MCF 10A (cell line): ENCODE data around the gene OTOA. TPM values are rescaled to one million over a fixed set of nuclear protein-coding genes. Genes with fewer than 3 reads are reported as not detected.

Source experiments
- BruUV-seq: library from RNA; stranded (reverse); fragments of 400-500 nt; replicated peaks from 2 replicates; lab custom pipeline; 2021; lab: Mats Ljungman, UMichigan
- CTCF ChIA-PET: fragments of 300-600 bp; sonication (Branson Sonifier 250); formaldehyde crosslinking; extraction: SDS; loops from one replicate; lab custom pipeline; 2021; ENCODE audit warnings: antibody characterized with exemption, inconsistent platforms; lab: Yijun Ruan, JAX
- POLR2A ChIA-PET: fragments of 300-600, 350-650 bp; sonication (Branson Sonifier 250); formaldehyde crosslinking; extraction: SDS; loops from one replicate; lab custom pipeline; 2020; ENCODE audit warnings: antibody characterized with exemption, inconsistent platforms; lab: Yijun Ruan, JAX
- DNase-seq: peaks from one replicate; pipeline ENCODE4 v3.0.0-alpha.2; 2018; ENCODE audit not compliant: unreplicated experiment
- H3K27ac Mint-ChIP-seq: one replicate; pipeline ENCODE4 v1.8.0; 2022; ENCODE audit warnings: mild to moderate bottlenecking, low read depth, mixed read lengths; ENCODE audit not compliant: unreplicated experiment
- H3K27me3 Mint-ChIP-seq: one replicate; pipeline ENCODE4 v1.8.0; 2022; ENCODE audit warnings: mixed read lengths; ENCODE audit not compliant: insufficient read depth, unreplicated experiment
- H3K36me3 Mint-ChIP-seq: one replicate; pipeline ENCODE4 v1.8.0; 2022; ENCODE audit warnings: mild to moderate bottlenecking, moderate library complexity, mixed read lengths; ENCODE audit not compliant: insufficient read depth, unreplicated experiment
- H3K4me1 Mint-ChIP-seq: one replicate; pipeline ENCODE4 v1.8.0; 2022; ENCODE audit warnings: mixed read lengths; ENCODE audit not compliant: insufficient read depth, unreplicated experiment
- H3K4me3 Mint-ChIP-seq: one replicate; pipeline ENCODE4 v1.8.0; 2022; ENCODE audit warnings: mild to moderate bottlenecking, moderate library complexity, mixed read lengths; ENCODE audit not compliant: unreplicated experiment
- H3K9me3 Mint-ChIP-seq: one replicate; pipeline ENCODE4 v1.8.0; 2022; ENCODE audit warnings: mixed read lengths; ENCODE audit not compliant: unreplicated experiment
- intact Hi-C: fragments of 100-400 bp; cut with micrococcal nuclease; formaldehyde crosslinking; loops from 2 replicates; pipeline ENCODE4 v1.14.1; 2022
- total RNA-seq: library from RNA; stranded (reverse); gene quantifications from 2 replicates; pipeline ENCODE4 v1.2.3, GENCODE V29; 2022
- TF ChIP-seq, protein P1 (sequence below): fragments of 200-600 bp; IDR thresholded peaks from one replicate; pipeline ENCODE4 v1.8.0; 2022; ENCODE audit warnings: antibody characterized with exemption, mild to moderate bottlenecking; ENCODE audit not compliant: unreplicated experiment

OTOA gene
- total RNA-seq, 1 experiment from 2014 or later, result 0.12 TPM

DNA sequence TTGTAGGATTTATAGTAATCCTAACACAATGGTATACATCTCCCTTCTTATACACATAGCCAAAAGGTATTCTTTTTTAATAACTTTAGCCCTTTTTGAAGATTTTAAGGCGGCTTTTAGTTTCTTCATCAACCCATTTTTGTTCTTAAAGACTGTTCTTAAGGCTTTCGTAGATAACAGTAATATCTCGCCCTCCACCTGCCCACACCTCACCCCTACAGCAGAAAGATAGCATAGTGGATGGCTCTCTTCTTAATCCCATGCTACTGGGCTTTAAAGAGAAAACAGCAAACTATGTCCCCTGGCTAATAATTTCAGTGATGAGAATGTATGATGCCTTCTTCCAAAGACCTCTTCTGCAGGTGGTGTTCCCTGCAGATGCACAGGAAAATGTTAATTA lies 20.0 kb upstream of the OTOA start:
- H3K9me3 Mint-ChIP-seq, result no peaks in the 10 kb centered on the region
- TF ChIP-seq, protein P1, sequence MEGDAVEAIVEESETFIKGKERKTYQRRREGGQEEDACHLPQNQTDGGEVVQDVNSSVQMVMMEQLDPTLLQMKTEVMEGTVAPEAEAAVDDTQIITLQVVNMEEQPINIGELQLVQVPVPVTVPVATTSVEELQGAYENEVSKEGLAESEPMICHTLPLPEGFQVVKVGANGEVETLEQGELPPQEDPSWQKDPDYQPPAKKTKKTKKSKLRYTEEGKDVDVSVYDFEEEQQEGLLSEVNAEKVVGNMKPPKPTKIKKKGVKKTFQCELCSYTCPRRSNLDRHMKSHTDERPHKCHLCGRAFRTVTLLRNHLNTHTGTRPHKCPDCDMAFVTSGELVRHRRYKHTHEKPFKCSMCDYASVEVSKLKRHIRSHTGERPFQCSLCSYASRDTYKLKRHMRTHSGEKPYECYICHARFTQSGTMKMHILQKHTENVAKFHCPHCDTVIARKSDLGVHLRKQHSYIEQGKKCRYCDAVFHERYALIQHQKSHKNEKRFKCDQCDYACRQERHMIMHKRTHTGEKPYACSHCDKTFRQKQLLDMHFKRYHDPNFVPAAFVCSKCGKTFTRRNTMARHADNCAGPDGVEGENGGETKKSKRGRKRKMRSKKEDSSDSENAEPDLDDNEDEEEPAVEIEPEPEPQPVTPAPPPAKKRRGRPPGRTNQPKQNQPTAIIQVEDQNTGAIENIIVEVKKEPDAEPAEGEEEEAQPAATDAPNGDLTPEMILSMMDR, result no peak
- H3K27ac Mint-ChIP-seq, result no peak overlapping the region
- no peaks in the 10 kb centered on the region for H3K27me3 Mint-ChIP-seq
- peaks cover under 1% of the 10 kb centered on the region for H3K4me1 Mint-ChIP-seq
- POLR2A ChIA-PET, result no interaction called here
- no peak overlapping the region for H3K4me3 Mint-ChIP-seq
- intact Hi-C loops, result no loop called here
- no peak for DNase-seq
- CTCF ChIA-PET, result interaction anchor here (0.6 to 12.5 kb wide), 4 partner anchors 13 to 298 kb away, joined by 3 to 104 read pairs (median 3); no protein-coding TSS in a partner anchor
- no peaks in the 10 kb centered on the region for H3K36me3 Mint-ChIP-seq
- no TSS peak for BruUV-seq

DNA sequence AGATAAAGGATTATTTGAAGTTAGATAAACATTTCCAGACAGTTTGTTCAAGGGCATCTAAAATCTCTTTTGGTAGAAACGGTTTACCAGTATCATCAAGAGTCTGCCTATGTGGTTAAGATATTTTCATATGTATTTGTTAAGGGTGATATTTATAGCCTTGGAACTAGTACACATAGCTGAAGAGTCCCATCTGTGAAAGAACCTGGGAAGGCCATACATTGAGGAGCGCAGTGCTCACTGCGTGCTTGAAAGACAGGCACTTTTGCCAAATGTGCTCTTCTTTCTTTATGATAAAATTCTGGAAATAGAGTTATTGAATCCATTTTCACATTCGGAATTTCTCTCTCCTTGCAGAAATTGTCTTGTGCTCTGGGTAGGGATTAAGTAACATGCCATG lies 19.1 kb upstream of the OTOA start:
- TF ChIP-seq, protein P1, result no peak
- no peak for DNase-seq
- no peaks in the 10 kb centered on the region for H3K4me1 Mint-ChIP-seq
- H3K9me3 Mint-ChIP-seq, result no peaks in the 10 kb centered on the region
- no peak overlapping the region for H3K4me3 Mint-ChIP-seq
- no peaks in the 10 kb centered on the region for H3K27me3 Mint-ChIP-seq
- ChIA-PET POLR2A (interaction anchor here (0.6 kb wide), 1 partner anchor 494 kb away, joined by 3 read pairs; no protein-coding TSS in a partner anchor), CTCF (interaction anchor here (1.7 to 12.5 kb wide), 2 partner anchors 12 to 64 kb away, joined by 10 to 104 read pairs; no protein-coding TSS in a partner anchor)
- no TSS peak for BruUV-seq
- H3K36me3 Mint-ChIP-seq, result no peaks in the 10 kb centered on the region
- H3K27ac Mint-ChIP-seq, result no peak overlapping the region
- intact Hi-C loops, result no loop called here

DNA sequence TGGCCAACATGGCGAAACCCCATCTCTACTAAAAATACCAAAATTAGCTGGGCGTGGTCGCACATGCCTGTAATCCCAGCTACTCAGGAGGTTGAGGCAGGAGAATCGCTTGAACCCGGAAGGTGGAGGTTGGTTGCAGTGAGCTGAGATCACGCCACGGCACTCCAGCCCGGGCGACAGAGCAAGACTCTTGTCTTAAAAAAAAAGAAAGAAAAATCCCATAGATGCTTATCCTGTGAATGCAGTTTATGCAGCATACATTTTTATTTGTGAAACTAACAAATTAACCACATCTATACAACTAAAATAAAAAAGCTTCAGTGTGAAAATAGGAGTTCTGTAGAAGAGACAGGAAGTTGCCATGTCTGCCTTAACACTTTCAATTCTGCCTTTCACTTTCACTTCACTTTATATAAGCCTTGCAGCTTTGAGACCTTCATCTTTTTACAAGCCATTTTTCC lies 18.5 kb upstream of the OTOA start:
- Mint-ChIP-seq H3K27me3 (no peaks in the 10 kb centered on the region), H3K4me3 (no peak overlapping the region), H3K27ac (no peak overlapping the region), H3K9me3 (no peaks in the 10 kb centered on the region), H3K36me3 (no peaks in the 10 kb centered on the region), H3K4me1 (no peaks in the 10 kb centered on the region)
- no peak for DNase-seq
- ChIA-PET CTCF (interaction anchor here (1.7 to 12.5 kb wide), 2 partner anchors 11 to 63 kb away, joined by 10 to 104 read pairs; no protein-coding TSS in a partner anchor), POLR2A (interaction anchor here (0.6 kb wide), 1 partner anchor 493 kb away, joined by 3 read pairs; no protein-coding TSS in a partner anchor)
- TF ChIP-seq, protein P1, result no peak
- no TSS peak for BruUV-seq
- intact Hi-C loops, result no loop called here

DNA sequence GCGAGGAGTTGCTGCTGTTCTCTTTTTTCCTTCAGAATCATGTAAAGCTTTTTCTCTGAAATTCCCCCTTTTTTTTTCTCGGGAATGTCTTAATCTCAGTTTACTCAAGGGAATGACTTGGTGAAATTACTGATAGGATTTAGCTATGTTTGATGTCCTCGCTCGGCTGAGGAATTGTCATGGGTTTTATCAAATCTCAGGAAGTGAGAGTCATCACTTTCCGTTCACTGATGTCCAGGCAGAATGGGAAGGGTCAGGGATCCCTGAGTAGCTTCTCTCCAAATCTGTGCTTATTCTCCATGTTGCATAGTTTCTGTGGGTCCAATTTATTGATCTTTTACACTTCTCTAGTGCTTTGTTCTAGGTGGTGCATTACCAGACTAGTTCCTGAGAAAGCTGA lies 17.7 kb upstream of the OTOA start:
- CTCF ChIA-PET, result interaction anchor here (1.0 to 12.5 kb wide), 4 partner anchors 11 to 65 kb away, joined by 3 to 104 read pairs (median 8); no protein-coding TSS in a partner anchor
- H3K4me3 Mint-ChIP-seq, result no peak overlapping the region
- POLR2A ChIA-PET, result interaction anchor here (0.6 kb wide), 1 partner anchor 60 kb away, joined by 4 read pairs; no protein-coding TSS in a partner anchor
- DNase-seq, result no peak
- no peaks in the 10 kb centered on the region for H3K9me3 Mint-ChIP-seq
- no peaks in the 10 kb centered on the region for H3K27me3 Mint-ChIP-seq
- intact Hi-C loops, result no loop called here
- H3K27ac Mint-ChIP-seq, result no peak overlapping the region
- no peaks in the 10 kb centered on the region for H3K4me1 Mint-ChIP-seq
- TF ChIP-seq, protein P1, result no peak
- no TSS peak for BruUV-seq
- H3K36me3 Mint-ChIP-seq, result no peaks in the 10 kb centered on the region
